ENCODE results near the gene KDM8. TPM values are rescaled to one million over a fixed set of nuclear protein-coding genes. Genes with fewer than 3 reads are reported as not detected.

KDM8 gene
- total RNA-seq, 2 donors from 2014 or later, result 5.2 to 7.1 TPM

DNA sequence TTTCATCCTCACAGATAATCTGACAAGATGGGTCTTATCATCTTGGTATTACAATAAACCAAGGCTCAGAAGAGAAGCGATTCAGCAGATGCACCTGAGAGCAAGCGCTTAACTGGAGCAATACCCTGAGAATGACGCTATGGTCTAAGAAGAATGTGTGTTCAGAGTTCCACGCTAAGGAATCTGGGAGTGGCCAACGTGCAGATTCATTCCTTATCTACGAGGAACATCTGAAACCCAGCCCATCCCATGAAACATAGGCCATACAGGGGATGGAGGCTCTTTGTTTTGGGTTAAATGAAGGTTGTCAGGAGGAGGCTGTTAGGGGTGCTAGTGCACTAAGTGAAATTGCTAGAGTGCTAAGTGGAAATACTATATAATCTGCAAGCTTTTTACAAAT lies 28.5 kb upstream of the KDM8 start:
- intact Hi-C loops (cut with DNase I), result loop anchor here (5.0 kb wide), 2 partner anchors 53 to 283 kb away; no protein-coding TSS in a partner anchor
- TF ChIP-seq CTCF (IDR thresholded peaks at IDR 0.05), result no peak
- no peak for DNase-seq
- Histone ChIP-seq H3K9me3 (no peaks in the 10 kb centered on the region), H3K27ac (no peak overlapping the region), H3K9ac (ENCODE audit: low read depth in 2 of 2, low read length in 2 of 2) (no peak overlapping the region), H3K4me1 (no peaks in the 10 kb centered on the region), H3K27me3 (no peaks in the 10 kb centered on the region), H3K4me3 (no peak overlapping the region), H3K36me3 (no peaks in the 10 kb centered on the region)

- no peak for DNase-seq
- no peak for TF ChIP-seq CTCF (IDR thresholded peaks at IDR 0.05)
- no peaks in the 10 kb centered on the region for H3K4me1 ChIP-seq
- H3K9me3 ChIP-seq, result no peaks in the 10 kb centered on the region
- H3K9ac ChIP-seq (ENCODE audit: low read depth in 2 of 2, low read length in 2 of 2), result no peak overlapping the region
- no peaks in the 10 kb centered on the region for H3K27me3 ChIP-seq
- no peaks in the 10 kb centered on the region for H3K36me3 ChIP-seq
- H3K27ac ChIP-seq, result no peak overlapping the region
- no peak overlapping the region for H3K4me3 ChIP-seq
- intact Hi-C loops (cut with DNase I), result loop anchor here (5.0 kb wide), 2 partner anchors 51 to 281 kb away; no protein-coding TSS in a partner anchor
Observed at GRCh38 chr16:27175888-27176287, 27.4 kb upstream of the KDM8 start.

DNA sequence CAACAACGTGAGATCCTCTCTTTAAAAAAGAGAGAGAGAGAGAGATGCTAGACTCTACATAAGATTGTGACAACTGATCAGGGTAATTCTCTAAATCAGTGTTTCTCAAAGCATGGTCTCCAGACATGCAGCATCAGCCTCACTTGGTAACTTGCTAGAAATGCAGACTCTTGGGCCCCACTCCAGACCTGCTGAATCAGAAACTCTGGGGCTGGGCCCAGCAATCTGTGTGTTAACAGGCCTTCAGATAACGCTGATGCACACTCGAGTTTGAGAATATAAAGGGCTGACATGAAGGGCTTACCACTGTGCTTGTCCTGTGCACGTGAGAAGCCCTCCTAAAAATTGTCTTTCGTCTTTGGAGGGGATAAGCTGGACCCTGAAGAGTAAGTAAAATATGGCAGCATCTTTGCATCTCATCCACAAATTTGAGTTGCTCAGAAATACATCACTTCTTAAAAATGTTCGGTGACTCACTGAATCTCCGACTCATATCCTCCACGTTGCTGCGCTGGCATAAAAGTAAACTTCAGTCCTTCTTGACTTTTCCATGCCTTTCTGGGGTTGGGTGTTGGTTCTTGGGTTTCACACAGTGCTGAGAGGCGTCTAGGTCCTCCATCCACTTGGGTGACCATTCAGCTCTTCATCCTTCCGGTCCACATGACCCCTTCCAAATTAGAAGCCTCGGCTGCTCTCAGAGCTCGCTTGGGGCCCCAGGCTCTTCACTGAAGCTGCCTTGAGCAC lies 26.1 kb upstream of the KDM8 start:
- no peak for DNase-seq
- H3K27me3 ChIP-seq, result no peaks in the 10 kb centered on the region
- TF ChIP-seq CTCF (IDR thresholded peaks at IDR 0.05), result no peak

DNA sequence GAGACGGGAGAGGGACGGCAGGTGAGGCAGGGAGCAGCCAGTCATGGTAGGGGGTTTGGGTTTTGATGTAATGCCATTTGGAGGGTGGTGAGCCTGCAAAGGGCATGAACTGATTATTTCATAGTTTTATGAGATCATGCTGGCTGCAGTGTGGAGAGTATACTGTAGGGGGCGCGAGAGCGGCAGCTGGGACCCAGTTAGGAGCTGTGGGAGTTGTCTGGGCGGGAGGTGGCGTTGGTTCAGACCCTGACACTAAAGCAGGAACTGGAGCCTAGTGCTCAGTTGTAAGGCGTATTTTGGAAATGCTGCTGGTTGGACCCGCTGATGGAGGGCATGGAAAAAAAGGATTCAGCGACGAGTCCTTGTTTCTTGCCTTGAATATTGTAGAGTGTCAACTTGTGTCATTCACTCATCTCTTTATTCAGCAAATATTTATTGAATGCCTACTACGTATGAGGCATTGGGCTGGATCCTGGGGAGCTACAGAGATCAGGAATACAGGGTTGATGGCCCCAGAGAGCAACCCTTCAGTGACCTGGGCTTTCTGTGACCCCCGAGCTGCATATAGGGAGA lies 23.7 kb upstream of the KDM8 start:
- H3K9ac ChIP-seq (ENCODE audit: low read depth in 2 of 2, low read length in 2 of 2), result peak overlapping the region in 1 of 2 donors; percentile 55
- intact Hi-C loops (cut with DNase I), result loop anchor here (1.0 to 5.0 kb wide), 3 partner anchors 48 to 278 kb away; no protein-coding TSS in a partner anchor
- no peaks in the 10 kb centered on the region for H3K4me1 ChIP-seq
- H3K27me3 ChIP-seq, result no peaks in the 10 kb centered on the region
- no peak overlapping the region for H3K27ac ChIP-seq
- peak; percentile 93 for DNase-seq
- peak; percentile 92 for TF ChIP-seq CTCF (IDR thresholded peaks at IDR 0.05)
- H3K36me3 ChIP-seq, result no peaks in the 10 kb centered on the region
- no peak overlapping the region for H3K4me3 ChIP-seq
- no peaks in the 10 kb centered on the region for H3K9me3 ChIP-seq

More for the DNA sequence above, 26.1 kb upstream of the KDM8 start:
- H3K27ac ChIP-seq, result no peak overlapping the region
- intact Hi-C loops (cut with DNase I), result loop anchor here (5.0 kb wide), 2 partner anchors 50 to 280 kb away; no protein-coding TSS in a partner anchor
- H3K9ac ChIP-seq (ENCODE audit: low read depth in 2 of 2, low read length in 2 of 2), result no peak overlapping the region
- H3K36me3 ChIP-seq, result no peaks in the 10 kb centered on the region
- no peaks in the 10 kb centered on the region for H3K4me1 ChIP-seq
- no peaks in the 10 kb centered on the region for H3K9me3 ChIP-seq
- no peak overlapping the region for H3K4me3 ChIP-seq

DNA sequence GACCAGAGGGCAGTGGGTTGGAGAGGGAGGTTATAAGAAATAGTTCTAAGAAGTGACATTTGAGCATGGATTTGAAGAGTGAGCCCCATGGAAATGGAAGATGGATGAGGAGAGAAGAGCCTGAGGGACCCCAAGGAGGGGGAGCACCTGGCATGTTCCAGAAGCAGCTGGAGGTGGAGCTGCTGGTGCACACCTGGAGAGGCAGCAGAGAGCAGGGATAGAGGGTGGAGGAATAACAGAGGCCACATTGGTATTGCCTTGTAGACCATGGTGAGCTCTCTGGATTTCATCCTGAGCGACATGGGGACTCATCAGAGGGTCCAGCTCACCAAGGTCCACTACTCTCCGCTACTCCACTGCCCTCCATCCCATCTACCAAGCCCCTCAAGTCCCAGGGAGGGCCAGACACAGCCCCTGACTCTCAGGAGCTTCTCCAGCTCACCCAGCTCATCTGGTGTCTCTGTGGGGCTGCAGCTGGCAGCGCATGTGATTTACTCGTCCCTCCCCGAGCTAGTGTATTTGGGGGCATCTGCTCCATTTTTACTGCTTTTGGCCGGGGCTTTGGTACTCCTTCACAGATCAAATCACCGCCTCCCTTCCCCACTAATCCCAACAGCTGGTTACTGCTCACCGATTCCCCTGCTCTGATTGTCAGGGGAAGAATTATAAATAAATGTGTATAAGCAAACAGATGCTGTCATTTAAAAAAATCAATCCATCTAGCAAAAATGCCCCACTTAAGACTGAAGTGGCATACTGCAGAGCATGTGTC lies 22.1 kb upstream of the KDM8 start:
- Histone ChIP-seq H3K36me3 (no peaks in the 10 kb centered on the region), H3K9me3 (no peaks in the 10 kb centered on the region), H3K27me3 (no peaks in the 10 kb centered on the region), H3K27ac (no peak overlapping the region), H3K9ac (ENCODE audit: low read depth in 2 of 2, low read length in 2 of 2) (no peak overlapping the region), H3K4me1 (no peaks in the 10 kb centered on the region), H3K4me3 (no peak overlapping the region)
- DNase-seq, result no peak
- intact Hi-C loops (cut with DNase I), result no loop called here
- TF ChIP-seq CTCF (IDR thresholded peaks at IDR 0.05), result no peak

All from colonic mucosa (tissue), 4 donors.